GM21360 (cell line): ENCODE results near the gene MMP20.

Experiments
- ATAC-seq: cut with Tn5 transposase; IDR thresholded peaks from one replicate; pipeline ENCODE4 v1.9.1; 2021; ENCODE audit warnings: mild to moderate bottlenecking, moderate library complexity; ENCODE audit not compliant: unreplicated experiment

MMP20 gene

DNA sequence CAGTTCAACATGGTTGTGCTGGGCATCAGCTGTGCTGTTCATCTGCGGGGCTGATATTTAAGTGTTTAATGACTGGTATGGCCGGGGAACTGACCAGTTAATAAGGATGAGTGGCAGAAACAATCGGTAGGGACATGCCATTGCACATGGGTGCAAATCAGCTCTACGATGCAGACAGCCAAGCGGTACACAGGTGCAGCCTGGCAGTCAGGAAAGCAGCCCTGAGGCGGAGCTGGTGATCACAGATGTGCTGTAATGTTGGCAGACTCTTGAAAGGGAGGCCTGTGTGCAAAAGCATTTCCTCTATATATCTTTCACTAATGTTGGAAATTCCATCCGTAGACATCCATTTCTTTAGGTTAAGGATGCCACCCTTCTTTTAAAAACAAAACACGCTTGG is 1.1 kb downstream of the MMP20 start:
- no peak for ATAC-seq

DNA sequence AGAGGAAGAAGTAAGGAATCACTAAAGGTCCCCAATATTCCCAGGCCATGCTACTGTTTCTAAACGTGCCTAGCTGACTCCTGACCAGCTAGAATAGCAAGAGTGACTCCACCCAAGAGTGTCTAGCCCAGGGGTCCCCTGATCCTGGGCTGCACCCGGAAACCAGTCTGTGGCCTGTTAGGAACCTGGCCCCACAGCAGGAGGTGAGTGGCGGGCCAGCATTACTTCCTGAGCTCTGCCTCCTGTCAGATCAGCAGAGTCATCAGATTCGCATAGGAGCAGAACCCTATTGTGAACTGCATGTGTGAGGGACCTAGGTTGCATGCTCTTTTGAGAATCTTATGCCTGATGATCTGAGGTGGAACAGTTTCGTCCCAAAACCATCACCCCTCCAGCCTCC is 2.0 kb downstream of the MMP20 start:
- ATAC-seq: no peak

DNA sequence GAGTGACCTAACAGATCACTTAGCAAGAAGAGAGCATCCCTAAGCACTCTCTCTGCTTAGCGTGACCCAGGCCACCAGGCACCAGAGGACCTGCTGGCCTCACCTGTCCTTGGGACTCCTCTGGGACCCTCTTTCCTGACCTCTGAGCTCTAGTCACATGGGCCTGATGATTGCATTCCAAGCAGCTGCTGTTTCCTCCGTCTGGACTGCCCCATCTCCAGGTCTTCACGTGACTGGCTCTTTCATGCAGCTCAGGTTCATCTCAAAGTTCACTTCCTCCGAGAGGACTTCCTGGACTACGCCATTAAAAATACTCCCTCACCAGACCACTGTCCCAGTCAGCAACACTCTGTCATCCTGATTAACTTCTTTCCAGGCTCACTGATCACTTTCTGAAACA is 2.9 kb downstream of the MMP20 start:
- ATAC-seq: no peak

DNA sequence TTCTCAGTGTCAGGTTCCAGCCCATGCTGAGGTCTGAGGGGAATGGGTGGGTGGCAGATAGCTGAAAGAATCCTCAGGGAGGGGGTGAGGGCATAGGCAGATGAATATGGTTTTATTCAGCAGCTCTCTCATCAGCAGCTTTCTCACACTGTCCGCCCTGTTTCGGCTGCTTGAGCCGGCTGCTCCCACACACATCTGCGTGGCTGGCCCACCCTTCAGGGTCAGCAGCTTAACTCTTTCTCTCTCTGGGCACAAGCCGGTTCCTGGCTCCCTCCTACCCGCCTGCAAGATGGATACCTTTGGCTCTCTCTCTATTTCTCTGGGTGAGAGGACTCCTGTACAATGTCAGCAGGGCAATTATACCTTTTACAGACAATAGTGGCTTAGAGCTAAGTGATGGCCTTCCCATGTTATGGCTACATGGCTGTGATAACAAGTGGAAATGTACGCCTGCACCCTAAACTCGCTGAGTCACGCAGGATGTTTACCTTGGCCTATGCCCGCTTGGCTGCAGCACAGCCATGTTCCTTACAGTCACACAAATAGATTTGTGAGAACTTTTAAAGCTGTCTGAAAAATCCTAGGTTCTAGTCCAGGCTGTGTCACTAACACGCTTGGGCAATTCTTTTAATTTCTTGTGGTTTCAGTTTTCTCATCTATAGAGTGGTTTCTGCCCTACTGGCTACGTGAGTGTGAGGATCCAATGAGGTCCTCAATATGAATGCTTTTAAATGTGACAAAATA is 4.1 kb downstream of the MMP20 start:
- ATAC-seq: peak; percentile 83

DNA sequence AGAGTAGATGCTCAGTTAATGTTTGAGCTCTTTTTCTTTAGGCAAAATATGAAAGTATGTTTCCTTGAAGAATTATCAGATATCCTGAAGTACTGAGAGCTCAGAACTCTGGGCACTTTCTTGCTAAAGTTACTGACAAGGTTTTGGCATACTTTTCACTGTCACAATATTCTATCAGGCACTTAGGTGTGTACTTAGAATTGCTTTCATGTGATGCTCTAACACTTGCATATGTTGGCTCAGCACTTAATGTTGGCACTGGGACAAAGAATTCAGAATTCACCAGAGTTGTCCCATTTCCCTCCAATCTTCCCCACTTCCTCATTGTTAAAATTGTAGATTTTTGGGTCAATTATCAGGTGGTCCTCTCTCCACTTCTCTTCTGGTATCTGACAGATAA is 5.0 kb downstream of the MMP20 start:
- ATAC-seq: no peak

DNA sequence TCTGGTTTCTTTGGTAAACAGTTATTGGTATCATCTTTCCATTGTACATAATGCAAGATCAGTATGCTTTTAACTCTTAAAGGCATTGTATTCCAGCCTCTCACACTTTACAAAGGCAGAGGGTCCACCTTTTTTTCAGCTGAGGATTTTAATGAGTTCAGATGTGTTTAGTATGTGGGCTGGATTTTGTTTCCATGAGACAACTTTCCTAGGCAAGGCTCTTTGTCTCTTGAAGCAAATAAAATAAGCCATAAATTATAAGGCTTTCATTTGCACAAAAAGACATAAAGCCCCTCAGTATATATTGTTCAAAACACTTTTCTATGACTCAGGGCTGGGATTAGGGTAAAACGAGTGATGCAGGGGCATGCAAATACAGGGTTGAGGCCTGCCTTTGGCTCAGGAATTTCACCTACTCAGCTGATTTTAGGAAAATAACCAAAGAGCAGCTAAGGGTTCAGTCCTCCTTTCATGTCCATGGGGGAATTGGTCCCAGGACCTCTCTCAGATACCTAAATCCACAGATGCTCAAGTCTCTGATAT is 7.6 kb downstream of the MMP20 start:
- no peak for ATAC-seq

DNA sequence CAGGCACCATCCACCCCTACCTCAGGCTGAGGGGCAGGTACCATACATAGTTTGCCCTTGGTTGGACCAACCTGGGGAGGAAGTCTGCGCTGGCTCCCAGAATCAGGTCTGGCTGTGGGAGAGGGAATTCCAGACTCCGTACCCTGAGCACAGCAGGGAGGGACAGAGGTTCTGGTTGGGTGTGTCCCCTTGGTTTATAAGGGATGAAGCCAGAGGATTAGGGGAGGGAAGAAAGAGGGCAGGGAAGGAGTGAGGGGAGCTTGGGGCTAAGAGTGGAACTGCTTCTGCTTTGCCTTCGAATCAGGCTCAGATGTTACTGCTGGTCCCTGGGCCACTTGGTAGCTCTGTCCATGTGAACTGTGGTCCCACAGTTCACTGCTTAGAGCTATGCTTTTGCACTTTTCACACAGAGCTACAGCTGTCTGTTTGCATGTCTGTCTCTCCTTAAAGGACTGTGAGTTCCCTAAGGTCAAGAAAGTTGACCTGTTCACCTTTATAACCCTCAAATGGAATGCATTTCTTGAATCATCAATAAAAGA is 9.2 kb downstream of the MMP20 start:
- ATAC-seq: no peak

DNA sequence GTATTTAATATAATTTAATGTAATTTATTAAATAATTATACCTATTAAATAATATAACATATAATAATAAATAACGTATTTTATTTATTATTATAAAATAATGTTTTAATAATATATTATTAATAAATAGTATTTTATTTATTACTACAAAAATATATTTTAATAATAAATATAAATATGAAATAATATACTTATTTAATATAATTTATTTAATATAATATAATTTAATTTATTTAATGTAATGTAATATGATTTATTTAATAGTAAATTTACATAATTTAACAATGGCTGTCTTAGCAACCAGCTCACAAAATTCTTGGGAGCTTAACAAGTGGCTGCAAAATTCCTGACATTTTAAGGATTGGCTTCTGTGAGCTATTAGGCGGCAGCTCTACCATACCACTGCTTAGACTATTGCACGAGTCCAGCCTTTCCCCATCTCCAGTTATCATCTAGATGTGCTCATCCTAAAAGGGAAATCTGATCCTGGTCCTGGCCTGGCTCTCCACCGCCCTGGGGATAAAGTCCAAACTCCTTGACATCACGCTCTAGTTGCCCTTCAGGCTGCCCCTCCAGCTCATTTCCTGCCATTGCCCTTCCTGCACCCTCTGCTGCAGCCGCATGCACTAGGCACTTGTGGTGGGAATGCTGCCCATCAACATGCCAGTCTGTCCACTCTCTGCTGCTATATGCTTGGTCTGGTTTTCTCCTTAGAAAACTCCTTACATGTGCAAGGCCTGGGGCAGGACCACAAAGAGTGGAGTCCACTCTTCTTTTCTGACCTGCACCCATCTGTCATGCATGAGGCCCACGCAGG is 9.8 kb downstream of the MMP20 start:
- no peak for ATAC-seq

DNA sequence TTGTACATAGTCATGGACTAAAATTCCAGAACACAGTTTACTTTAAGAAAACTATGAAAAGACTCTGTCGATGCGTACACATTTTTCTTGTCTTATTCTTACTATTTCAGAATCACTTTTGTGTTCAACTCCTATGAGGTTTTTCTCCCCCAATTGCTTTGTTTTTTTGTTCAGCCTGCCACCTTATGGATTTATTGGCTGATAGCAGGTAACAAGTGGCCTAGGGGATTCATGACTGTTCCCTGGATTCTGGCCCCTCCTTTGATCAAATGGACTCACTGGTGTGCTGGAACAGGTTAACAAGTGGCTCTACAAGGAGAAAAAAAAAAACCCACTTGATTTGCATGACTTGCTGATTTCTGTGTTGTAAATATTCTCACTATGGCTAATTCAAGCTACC is 10.6 kb downstream of the MMP20 start:
- no peak for ATAC-seq

DNA sequence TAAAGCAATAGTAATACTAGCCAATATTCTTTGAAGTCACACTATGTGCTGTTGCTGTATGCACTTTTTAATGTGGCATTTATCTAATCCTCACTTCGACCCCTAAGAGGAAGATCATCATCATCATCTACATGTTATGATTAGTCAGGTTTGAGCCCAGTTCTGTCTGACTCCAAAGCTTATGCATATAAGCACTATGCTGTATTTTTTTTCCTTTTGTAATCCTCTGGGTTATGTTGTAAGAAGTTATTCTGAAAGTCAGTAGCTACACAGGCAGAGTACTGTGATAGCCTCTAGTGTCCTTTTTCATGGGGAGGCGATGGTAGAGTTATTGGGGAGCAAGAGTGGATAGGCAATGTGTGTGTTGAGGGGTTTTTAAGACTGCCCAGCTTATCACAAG is 11.1 kb downstream of the MMP20 start:
- no peak for ATAC-seq

DNA sequence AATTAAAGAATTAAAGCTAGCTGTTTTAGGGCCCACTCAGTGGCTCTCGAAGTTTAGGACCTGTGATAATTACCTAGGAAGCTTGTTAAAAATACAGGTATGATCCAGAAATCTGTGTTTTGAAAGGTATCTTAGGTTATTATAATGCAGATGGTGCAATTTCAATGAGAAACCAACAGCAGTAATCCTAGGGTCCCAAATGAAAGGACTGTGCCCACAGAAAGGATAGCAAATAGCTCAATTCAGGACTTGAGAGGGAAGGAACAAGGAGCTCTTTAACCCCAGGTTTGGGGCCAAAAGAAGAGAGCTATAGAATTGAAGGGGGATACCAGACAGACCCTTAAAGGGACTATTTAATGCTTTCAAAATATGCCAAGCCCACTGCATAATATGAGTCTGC is 11.7 kb downstream of the MMP20 start:
- no peak for ATAC-seq

DNA sequence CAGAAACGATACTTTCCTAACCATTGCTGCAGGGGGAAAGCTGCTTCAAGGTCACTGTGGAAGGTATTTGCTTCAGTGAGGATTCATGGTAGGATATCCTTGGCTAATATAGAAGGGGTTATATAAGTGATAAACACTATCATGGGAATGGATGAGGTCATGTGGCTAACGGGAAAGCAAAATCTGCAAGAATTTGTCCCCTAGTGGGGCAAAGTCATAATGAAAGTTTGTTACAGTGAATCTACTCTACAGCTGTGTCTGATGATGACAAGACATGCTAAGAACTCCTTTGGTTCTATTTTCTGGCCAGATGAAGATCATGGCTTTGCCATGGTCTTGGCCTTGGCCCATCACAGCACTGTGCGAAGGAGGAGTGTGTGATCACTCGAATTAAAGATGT is 13.8 kb downstream of the MMP20 start:
- peak; percentile 43 for ATAC-seq

DNA sequence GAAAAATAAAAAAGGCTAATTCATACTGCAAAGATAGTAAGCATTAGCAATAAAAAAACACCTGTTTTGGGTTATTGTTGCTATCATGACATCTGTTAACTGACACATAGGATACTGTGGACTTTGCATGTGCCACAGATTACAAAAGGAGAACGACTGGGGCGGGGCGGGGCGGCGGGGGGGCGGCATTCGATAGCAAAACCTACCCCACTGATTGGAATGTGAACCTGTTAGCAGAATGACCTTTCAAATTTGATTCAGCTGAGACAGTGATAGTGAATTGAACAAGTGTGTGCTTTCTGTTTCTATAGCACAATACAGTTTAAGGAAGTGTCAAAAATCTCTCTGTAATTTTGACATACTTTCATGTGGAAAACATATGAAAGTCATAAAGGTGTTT is 14.9 kb downstream of the MMP20 start:
- peak; percentile 31 for ATAC-seq

DNA sequence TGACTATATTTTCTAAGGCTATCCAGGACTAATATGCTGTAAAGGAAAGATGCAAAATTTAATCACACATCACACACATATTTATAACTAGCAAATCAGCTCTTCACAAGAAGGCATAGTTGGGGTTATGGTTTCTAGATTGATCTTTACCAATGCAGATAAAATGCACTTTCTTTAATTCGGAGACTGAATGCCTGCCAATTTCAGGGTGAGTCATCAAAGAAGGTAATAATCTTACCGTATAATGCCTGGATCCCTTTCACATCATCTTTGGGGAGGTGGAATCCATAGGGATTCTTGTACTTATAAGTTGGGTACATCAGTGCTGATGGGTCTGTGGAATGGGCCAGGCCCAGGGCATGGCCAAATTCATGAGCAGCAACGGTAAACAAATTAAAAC is 16.4 kb downstream of the MMP20 start:
- no peak for ATAC-seq

DNA sequence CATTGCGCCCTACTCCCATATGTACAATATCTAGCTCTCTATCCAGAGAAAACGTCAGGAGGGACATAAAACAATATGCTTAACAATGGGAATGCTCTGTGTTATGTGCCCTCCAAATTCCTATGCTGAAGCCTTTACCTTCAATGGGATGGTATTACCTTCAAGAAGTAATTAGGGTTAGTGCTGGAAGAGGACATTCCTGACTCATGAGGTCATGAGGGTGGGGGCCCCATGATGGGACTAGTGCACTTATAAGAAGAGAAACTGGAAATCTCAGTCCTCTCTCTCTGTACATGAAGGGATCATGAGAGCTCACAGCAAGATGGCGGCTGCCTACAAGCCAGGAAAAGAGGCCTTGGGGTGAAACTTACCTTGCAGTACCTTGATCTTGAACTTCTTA is 20.3 kb downstream of the MMP20 start:
- no peak for ATAC-seq

DNA sequence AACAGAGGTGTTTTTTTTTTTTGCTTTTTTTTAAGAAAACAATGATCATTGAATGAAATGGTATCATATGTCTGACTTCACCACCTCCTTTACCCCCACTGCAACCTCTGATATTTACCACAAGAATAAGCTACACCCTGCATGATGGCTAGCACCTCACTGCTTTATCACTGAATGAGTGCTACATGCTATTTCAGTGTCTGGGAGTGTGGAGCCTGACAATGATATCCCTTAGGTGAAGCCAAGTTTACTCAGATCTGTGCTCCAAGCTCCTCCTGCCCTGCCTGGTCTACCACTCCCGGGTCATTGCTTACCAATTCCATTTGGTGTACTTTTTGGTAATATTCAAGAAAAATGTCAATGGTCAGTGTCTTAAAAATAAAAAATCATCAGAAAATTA is 21.1 kb downstream of the MMP20 start:
- ATAC-seq: no peak

DNA sequence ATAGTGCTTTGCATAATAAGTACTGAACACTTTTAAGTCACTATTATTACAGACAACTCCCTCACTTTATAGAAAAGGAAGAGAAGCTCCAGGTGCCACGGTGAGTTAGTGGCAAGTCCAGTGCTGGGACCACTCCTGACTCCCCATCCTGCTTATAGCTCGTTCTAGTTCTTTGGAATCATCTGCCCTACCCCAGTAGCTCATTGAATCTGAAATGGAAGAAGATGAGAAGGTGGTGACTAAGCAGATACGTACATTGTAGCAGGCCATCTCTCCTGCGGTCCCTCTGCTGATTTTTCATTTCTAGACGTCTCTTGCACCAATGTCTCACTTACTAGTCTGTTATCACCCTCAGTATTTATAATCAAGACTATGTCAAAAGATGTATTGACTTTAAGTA is 21.6 kb downstream of the MMP20 start:
- no peak for ATAC-seq

DNA sequence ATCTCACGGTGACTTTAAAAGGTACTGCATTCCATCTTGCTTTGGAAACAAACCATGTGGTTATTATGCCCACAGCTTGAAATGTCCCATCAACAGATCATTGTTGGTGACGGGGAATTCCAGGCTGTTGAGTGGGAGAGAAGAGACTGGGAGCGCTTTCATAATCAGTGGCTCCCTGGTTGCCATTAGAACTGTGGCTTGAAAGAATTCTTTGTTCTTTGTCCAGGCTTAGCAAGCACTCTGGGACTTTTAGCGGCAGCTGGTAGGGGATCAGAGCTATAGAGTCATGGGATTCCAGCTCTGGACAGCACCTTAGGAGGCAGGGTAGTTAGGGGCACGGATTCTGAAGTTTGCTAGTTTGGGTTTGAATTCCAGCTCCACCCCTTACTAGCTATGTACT is 22.0 kb downstream of the MMP20 start:
- ATAC-seq: no peak

DNA sequence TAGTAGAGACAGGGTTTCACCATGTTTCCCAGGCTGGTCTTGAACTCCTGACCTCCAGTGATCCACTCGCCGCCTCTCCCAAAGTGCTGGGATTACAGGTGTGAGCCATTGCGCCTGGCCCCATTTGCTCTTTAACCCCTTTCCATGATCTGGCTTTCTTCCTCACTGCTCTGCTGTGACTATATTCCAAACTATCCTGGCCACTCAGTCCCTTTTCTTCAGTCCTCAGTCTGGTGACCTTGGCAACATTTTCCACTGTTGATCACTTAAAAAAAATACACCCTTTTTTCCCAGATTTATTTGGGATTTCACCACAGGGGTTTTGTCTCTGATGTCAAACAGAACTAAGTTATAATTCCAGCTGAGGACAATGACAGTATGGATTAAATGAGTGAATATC is 24.5 kb downstream of the MMP20 start:
- no peak for ATAC-seq

DNA sequence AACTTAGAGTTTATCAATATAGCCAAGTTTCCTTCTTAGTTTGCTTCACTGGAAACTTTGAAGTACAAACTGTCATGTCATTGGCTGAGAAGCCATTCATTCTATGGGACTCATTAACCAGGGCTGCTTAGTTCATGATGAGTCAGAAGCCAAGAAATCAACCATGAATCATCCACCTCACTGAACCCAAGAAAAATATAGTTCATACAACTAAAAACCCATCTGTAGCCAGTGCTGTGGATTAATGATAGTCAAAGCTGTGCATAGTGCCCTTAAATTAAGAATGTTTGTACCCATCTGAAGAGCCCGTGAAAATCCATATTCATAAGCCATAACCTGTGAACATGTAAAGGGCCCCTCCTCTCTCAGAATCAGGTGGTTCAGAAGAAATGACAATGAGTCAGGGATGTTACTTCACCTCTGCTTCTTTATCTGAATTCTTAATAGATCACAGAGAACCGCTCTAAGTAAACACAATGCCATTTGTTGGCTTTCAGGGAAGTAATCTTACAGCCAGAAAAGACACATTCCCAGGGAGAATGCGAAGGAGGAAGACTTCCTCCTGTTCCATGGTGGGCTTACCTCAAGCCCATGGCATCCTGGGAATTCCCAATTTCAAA is 25.4 kb downstream of the MMP20 start:
- ATAC-seq: peak; percentile 90

DNA sequence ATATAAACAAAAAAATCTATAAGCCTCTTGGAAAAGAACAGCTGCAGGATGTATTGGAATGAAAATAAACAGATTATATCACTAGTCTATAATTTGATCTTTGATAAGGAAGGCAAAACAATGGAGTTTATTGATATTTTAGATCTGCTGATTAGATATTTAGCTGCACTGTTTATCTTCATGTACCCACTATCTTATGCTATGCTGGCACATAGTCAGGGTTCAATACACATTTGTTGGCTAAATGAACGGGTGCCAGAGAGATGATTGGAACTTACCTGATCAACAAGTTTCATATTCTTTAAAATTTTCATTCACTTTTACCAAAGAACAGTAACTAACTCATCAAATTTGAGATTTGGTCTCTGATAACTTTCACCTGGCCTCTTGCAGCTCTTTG is 26.9 kb downstream of the MMP20 start:
- no peak for ATAC-seq

DNA sequence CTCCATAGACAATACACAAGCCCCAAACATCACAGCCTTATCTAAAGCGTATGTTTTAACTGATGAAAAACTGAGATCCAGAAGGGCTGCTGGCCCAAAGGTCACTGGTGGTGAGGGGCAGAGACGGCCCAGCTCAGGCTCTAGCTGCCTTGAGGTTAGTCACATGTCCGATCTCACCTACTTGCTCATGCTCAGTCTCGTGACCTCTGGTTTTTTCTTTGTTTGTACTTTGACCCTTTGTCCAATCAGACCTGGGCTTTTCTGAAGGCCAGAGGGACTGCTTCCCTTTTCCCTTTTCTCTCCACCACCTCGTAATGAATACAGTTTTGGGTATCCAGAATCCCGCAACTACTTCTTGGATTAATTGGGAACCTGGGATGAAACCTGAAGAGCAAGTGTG is 28.6 kb downstream of the MMP20 start:
- ATAC-seq: no peak
